Mesendoderm (in vitro differentiated cells): ENCODE results near the gene AGRN.
"Not testable (repeated sequence)": the region's sequence is repeated elsewhere in the genome, so short reads cannot be mapped to it uniquely, and the experiment has no call there.

Source experiments
- DNase-seq: peaks from one replicate; pipeline ENCODE4 v3.0.0; 2013
- H2AK5ac ChIP-seq: 2 replicates; pipeline ENCODE4 v1.6.1; 2013; ENCODE audit warnings: low read length, inconsistent platforms
- H2BK120ac ChIP-seq: 2 replicates; pipeline ENCODE4 v1.6.1; 2013; ENCODE audit warnings: low read depth, mild to moderate bottlenecking, low read length, moderate library complexity, mixed read lengths
- H2BK15ac ChIP-seq: replicated peaks from 2 replicates; pipeline ENCODE4 v1.6.1; 2013; ENCODE audit warnings: low read depth, mild to moderate bottlenecking, moderate library complexity
- H2BK5ac ChIP-seq: 2 replicates; pipeline ENCODE4 v1.6.1; 2013; ENCODE audit warnings: low read length, inconsistent platforms
- H3K18ac ChIP-seq: 2 replicates; pipeline ENCODE4 v1.6.1; 2013; ENCODE audit warnings: mild to moderate bottlenecking, low read length, mixed read lengths
- H3K23ac ChIP-seq: one replicate; pipeline ENCODE4 v1.6.1; 2013; ENCODE audit warnings: low read length
- H3K27ac ChIP-seq: 2 replicates; pipeline ENCODE4 v1.5.1; 2013; ENCODE audit warnings: low read depth, mild to moderate bottlenecking, inconsistent platforms, low read length, moderate library complexity
- H3K27me3 ChIP-seq: 2 replicates; pipeline ENCODE4 v1.6.1; 2013; ENCODE audit warnings: low read length, control low read depth, mild to moderate bottlenecking, inconsistent platforms; ENCODE audit not compliant: insufficient read depth, poor library complexity
- H3K36me3 ChIP-seq: 2 replicates; pipeline ENCODE4 v1.6.1; 2013; ENCODE audit warnings: low read length, inconsistent platforms; ENCODE audit not compliant: control insufficient read depth, insufficient read depth
- H3K4ac ChIP-seq: one replicate; pipeline ENCODE4 v1.6.1; 2013; ENCODE audit warnings: low read depth, mild to moderate bottlenecking, low read length, moderate library complexity
- H3K4me1 ChIP-seq: 2 replicates; pipeline ENCODE4 v1.6.1; 2013; ENCODE audit warnings: low read depth, low read length, inconsistent platforms; ENCODE audit not compliant: control insufficient read depth
- H3K4me2 ChIP-seq: 2 replicates; pipeline ENCODE4 v1.6.1; 2013; ENCODE audit warnings: low read length
- H3K4me3 ChIP-seq: 2 replicates; pipeline ENCODE4 v1.5.1; 2013; ENCODE audit warnings: mild to moderate bottlenecking, low read length
- H3K56ac ChIP-seq: one replicate; pipeline ENCODE4 v1.6.1; 2013; ENCODE audit warnings: low read length
- H3K79me1 ChIP-seq: 2 replicates; pipeline ENCODE4 v1.6.1; 2013; ENCODE audit warnings: low read length, inconsistent platforms
- H3K79me2 ChIP-seq: 2 replicates; pipeline ENCODE4 v1.6.1; 2013; ENCODE audit warnings: mild to moderate bottlenecking, low read length; ENCODE audit not compliant: control insufficient read depth, insufficient read depth
- H3K9ac ChIP-seq: 2 replicates; pipeline ENCODE4 v1.6.1; 2013; ENCODE audit warnings: low read length, inconsistent platforms
- H4K5ac ChIP-seq: one replicate; pipeline ENCODE4 v1.6.1; 2013; ENCODE audit warnings: low read length
- H4K8ac ChIP-seq: one replicate; pipeline ENCODE4 v1.6.1; 2013; ENCODE audit warnings: low read depth, mild to moderate bottlenecking, control low read depth, low read length, moderate library complexity
- WGBS: extraction: QIAGEN DNeasy Blood & Tissue Kit; methylation state at CpG from one replicate; pipeline ENCODE4 v1.1.7; 2013; ENCODE audit warnings: low lambda C conversion rate, missing lambda C conversion rate; ENCODE audit not compliant: insufficient coverage; ENCODE audit errors: extremely low coverage; 5-methylcytosine and 5-hydroxymethylcytosine counted together

AGRN gene

DNA sequence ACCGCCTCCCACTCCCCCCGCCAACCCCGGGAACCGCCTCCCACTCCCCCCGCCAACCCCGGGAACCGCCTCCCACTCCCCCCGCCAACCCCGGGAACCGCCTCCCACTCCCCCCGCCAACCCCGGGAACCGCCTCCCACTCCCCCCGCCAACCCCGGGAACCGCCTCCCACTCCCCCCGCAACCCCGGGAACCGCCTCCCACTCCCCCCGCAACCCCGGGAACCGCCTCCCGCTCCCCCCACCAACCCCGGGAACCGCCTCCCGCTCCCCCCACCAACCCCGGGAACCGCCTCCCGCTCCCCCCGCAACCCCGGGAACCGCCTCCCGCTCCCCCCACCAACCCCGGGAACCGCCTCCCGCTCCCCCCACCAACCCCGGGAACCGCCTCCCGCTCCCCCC lies 43.1 kb upstream of the AGRN start:
- not testable (repeated sequence) for H2BK120ac ChIP-seq, H4K5ac ChIP-seq, H3K18ac ChIP-seq, H3K27ac ChIP-seq, H3K4me3 ChIP-seq, H3K27me3 ChIP-seq, H3K56ac ChIP-seq, H2BK5ac ChIP-seq, H3K79me1 ChIP-seq, H3K4me1 ChIP-seq, H3K36me3 ChIP-seq, H3K4me2 ChIP-seq, H2AK5ac ChIP-seq, DNase-seq, H2BK15ac ChIP-seq, H4K8ac ChIP-seq, H3K4ac ChIP-seq, H3K23ac ChIP-seq, H3K79me2 ChIP-seq, H3K9ac ChIP-seq
- no CpG with 5 or more reads among the region's 39 CpGs for WGBS

GRCh38 chr1:978069-978834 lies 41.7 kb upstream of the AGRN start:
- Histone ChIP-seq H3K4me3 (no peak overlapping the region), H3K36me3 (no peaks in the 10 kb centered on the region), H3K4ac (no peak overlapping the region), H4K8ac (no peak overlapping the region), H3K79me1 (no peaks in the 10 kb centered on the region), H3K4me2 (no peak overlapping the region), H2BK5ac (no peak overlapping the region), H3K4me1 (no peaks in the 10 kb centered on the region), H3K9ac (no peak overlapping the region), H2BK15ac (no peak overlapping the region), H3K79me2 (no peaks in the 10 kb centered on the region), H2BK120ac (no peak overlapping the region), H3K23ac (no peak overlapping the region), H3K27me3 (no peaks in the 10 kb centered on the region), H3K27ac (no peak overlapping the region), H4K5ac (no peak overlapping the region), H3K18ac (no peak overlapping the region), H3K56ac (no peak overlapping the region), H2AK5ac (no peak overlapping the region)
- no CpG with 5 or more reads among the region's 44 CpGs for WGBS
- no peak for DNase-seq

- no peak overlapping the region for H2AK5ac ChIP-seq
- no peak overlapping the region for H3K9ac ChIP-seq
- H3K27ac ChIP-seq: no peak overlapping the region
- H3K79me2 ChIP-seq: no peaks in the 10 kb centered on the region
- DNase-seq: no peak
- H4K8ac ChIP-seq: no peak overlapping the region
- no peaks in the 10 kb centered on the region for H3K27me3 ChIP-seq
- no peak overlapping the region for H2BK15ac ChIP-seq
- WGBS: no CpG with 5 or more reads among the region's 60 CpGs
- no peak overlapping the region for H2BK120ac ChIP-seq
- no peak overlapping the region for H3K56ac ChIP-seq
- H3K79me1 ChIP-seq: no peaks in the 10 kb centered on the region
- H3K23ac ChIP-seq: no peak overlapping the region
- no peak overlapping the region for H3K4ac ChIP-seq
- no peaks in the 10 kb centered on the region for H3K4me1 ChIP-seq
- H2BK5ac ChIP-seq: no peak overlapping the region
- no peak overlapping the region for H3K4me3 ChIP-seq
- no peak overlapping the region for H4K5ac ChIP-seq
- H3K36me3 ChIP-seq: no peaks in the 10 kb centered on the region
- H3K18ac ChIP-seq: no peak overlapping the region
- H3K4me2 ChIP-seq: no peak overlapping the region
These were observed 40.8 kb upstream of the AGRN start for GRCh38 chr1:978835-979743.

- Histone ChIP-seq H3K27ac (no peak overlapping the region), H3K79me2 (no peaks in the 10 kb centered on the region), H3K27me3 (no peaks in the 10 kb centered on the region), H3K18ac (no peak overlapping the region), H2BK120ac (no peak overlapping the region), H3K4ac (no peak overlapping the region), H4K8ac (no peak overlapping the region), H2BK15ac (no peak overlapping the region), H3K79me1 (no peaks in the 10 kb centered on the region), H2BK5ac (no peak overlapping the region), H3K56ac (no peak overlapping the region), H3K4me3 (no peak overlapping the region), H3K4me2 (no peak overlapping the region), H3K23ac (no peak overlapping the region), H3K9ac (no peak overlapping the region), H3K4me1 (no peaks in the 10 kb centered on the region), H3K36me3 (no peaks in the 10 kb centered on the region), H4K5ac (no peak overlapping the region), H2AK5ac (no peak overlapping the region)
- no CpG with 5 or more reads among the region's 9 CpGs for WGBS
- no peak for DNase-seq
These were observed 40.2 kb upstream of the AGRN start for GRCh38 chr1:979744-980072.

DNA sequence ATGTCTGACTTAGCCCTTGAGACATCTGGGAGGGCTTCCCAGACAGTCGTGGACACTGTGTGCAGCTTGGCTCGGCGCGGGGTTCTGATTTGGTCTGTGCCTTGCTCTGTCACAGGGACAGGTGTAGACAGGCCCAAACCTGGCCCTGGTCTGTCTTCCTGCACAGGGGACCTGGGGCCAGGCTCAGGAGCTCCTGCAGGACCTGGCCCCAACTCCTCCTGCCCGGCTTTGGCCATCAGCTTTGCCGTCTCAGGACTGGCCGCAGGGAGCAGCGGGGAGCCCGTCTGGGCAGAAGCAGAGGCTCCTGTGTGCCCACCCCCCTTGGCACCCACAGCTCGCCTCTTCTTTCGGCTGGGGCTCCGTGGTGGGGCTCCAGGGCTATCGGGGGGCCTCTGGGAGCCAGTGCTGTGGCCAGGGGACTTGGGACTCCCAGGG lies 39.8 kb upstream of the AGRN start:
- no peak for DNase-seq
- Histone ChIP-seq H2AK5ac (no peak overlapping the region), H3K79me1 (no peaks in the 10 kb centered on the region)

More for the DNA sequence above, 39.8 kb upstream of the AGRN start:
- Histone ChIP-seq H3K36me3 (no peaks in the 10 kb centered on the region), H3K27ac (no peak overlapping the region), H3K23ac (no peak overlapping the region), H2BK5ac (no peak overlapping the region), H3K9ac (no peak overlapping the region), H3K4ac (no peak overlapping the region), H2BK120ac (no peak overlapping the region), H3K56ac (no peak overlapping the region), H4K8ac (no peak overlapping the region), H3K18ac (no peak overlapping the region), H2BK15ac (no peak overlapping the region), H3K4me3 (no peak overlapping the region), H4K5ac (no peak overlapping the region), H3K4me2 (no peak overlapping the region), H3K4me1 (no peaks in the 10 kb centered on the region), H3K27me3 (peaks cover 1% of the 10 kb centered on the region), H3K79me2 (no peaks in the 10 kb centered on the region)
- WGBS: no CpG with 5 or more reads among the region's 13 CpGs
